ENCODE measurements around the gene ID1. TPM values are rescaled to one million over a fixed set of nuclear protein-coding genes. Genes with fewer than 3 reads are reported as not detected.
"Not testable (repeated sequence)": the region's sequence is repeated elsewhere in the genome, so short reads cannot be mapped to it uniquely, and the experiment has no call there.

The ID1 gene
- polyA plus RNA-seq, 1 donor from 2014 or later, result 2.2 TPM

DNA sequence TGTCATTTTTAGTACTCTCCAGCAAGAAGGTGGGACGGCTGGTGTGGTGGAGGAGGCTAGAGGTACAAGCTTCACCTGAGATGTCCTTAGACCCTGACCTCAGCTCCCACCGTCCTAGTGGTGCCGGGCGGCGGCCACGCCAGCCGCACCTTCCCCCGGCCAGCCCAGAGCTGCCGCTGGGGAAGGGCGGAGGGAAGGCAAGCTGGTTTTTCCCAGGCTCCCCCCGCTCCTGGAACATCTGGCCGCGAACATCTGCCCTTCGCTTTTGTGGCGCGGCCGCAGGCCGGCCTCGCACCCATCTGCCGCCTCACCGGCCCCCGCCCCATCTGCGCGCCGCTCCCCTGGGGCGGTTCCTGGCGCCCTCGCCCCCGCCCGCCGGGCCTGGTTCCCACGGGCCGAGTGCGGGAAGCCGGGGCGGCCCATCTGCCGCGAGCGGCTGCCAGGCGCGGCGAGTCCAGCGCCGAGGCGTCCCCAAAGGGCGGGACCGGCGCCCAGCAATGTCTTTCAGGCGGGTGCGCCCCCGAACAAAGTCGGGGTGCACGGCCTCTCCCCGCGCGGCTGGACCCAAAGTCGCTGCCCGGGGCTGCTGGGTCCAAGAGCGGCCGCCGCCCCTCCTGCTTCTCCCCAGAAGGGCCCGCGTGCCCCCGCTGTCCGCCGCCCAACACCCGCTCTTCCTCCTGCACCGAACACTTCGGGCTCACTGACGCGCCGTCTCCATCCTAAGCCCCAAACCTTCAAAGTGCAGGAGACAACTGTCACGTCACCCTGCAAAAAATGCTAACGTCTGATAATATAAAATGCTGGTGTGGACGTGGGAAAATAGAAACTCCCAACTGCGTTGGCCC is 17.3 kb upstream of the ID1 start:
- H3K36me3 Mint-ChIP-seq, result no peaks in the 10 kb centered on the region
- H3K4me3 Mint-ChIP-seq, result peak overlapping the region; percentile 81 to 89 (median 82)
- peaks cover 0 to 2% (median 0%) of the 10 kb centered on the region in 3 donors for H3K9me3 Mint-ChIP-seq
- peaks cover 5 to 7% (median 5%) of the 10 kb centered on the region in 3 donors for H3K4me1 Mint-ChIP-seq
- H3K27ac Mint-ChIP-seq, result peak overlapping the region in 1 of 3 donors; percentile 29
- H3K27me3 Mint-ChIP-seq, result peaks cover 16% of the 10 kb centered on the region

GRCh38 chr20:31590717-31591225 is 14.3 kb upstream of the ID1 start:
- Mint-ChIP-seq H3K27me3 (peaks cover 17% of the 10 kb centered on the region), H3K4me3 (no peak overlapping the region), H3K27ac (no peak overlapping the region), H3K36me3 (no peaks in the 10 kb centered on the region), H3K9me3 (peaks cover 0 to 2% (median 0%) of the 10 kb centered on the region in 3 donors), H3K4me1 (peaks cover 5 to 7% (median 5%) of the 10 kb centered on the region in 3 donors)

- Mint-ChIP-seq H3K36me3 (no peaks in the 10 kb centered on the region), H3K27ac (no peak overlapping the region), H3K4me1 (peaks cover under 1 to 1% (median under 1%) of the 10 kb centered on the region in 3 donors), H3K4me3 (no peak overlapping the region), H3K27me3 (peaks cover 9% of the 10 kb centered on the region), H3K9me3 (no peaks in the 10 kb centered on the region)
Observed at GRCh38 chr20:31593221-31594001, 11.7 kb upstream of the ID1 start.

- Mint-ChIP-seq H3K36me3 (no peaks in the 10 kb centered on the region), H3K9me3 (no peaks in the 10 kb centered on the region), H3K4me3 (no peak overlapping the region), H3K27ac (no peak overlapping the region), H3K27me3 (peaks cover 3% of the 10 kb centered on the region), H3K4me1 (no peaks in the 10 kb centered on the region)
Observed at GRCh38 chr20:31594002-31594557, 11.0 kb upstream of the ID1 start.

GRCh38 chr20:31594558-31595379 is 10.3 kb upstream of the ID1 start:
- no peaks in the 10 kb centered on the region for H3K36me3 Mint-ChIP-seq
- no peak overlapping the region for H3K27ac Mint-ChIP-seq
- no peak overlapping the region for H3K4me3 Mint-ChIP-seq
- peaks cover 3% of the 10 kb centered on the region for H3K27me3 Mint-ChIP-seq
- no peaks in the 10 kb centered on the region for H3K9me3 Mint-ChIP-seq
- H3K4me1 Mint-ChIP-seq, result no peaks in the 10 kb centered on the region

DNA sequence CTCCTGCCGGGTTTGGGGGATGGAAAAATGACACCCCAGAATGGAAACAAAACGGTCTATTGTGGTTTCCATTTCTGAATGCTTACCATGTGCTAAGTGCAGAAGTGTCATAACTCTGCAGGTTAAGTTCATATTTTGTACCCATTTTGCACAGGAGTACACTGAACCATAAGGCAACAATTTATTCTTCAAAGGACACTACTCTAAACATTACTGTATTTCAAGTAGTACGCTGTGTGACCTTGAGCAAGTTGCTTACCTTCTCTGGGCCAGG is 9.8 kb upstream of the ID1 start:
- Mint-ChIP-seq H3K36me3 (no peaks in the 10 kb centered on the region), H3K4me1 (no peaks in the 10 kb centered on the region), H3K27me3 (peaks cover 3% of the 10 kb centered on the region), H3K9me3 (no peaks in the 10 kb centered on the region), H3K4me3 (no peak overlapping the region), H3K27ac (no peak overlapping the region)

GRCh38 chr20:31595654-31596411 is 9.3 kb upstream of the ID1 start:
- H3K27ac Mint-ChIP-seq, result no peak overlapping the region
- peaks cover 4% of the 10 kb centered on the region for H3K27me3 Mint-ChIP-seq
- no peak overlapping the region for H3K4me3 Mint-ChIP-seq
- H3K36me3 Mint-ChIP-seq, result no peaks in the 10 kb centered on the region
- H3K9me3 Mint-ChIP-seq, result no peaks in the 10 kb centered on the region
- H3K4me1 Mint-ChIP-seq, result no peaks in the 10 kb centered on the region

GRCh38 chr20:31596412-31596715 is 8.7 kb upstream of the ID1 start:
- H3K36me3 Mint-ChIP-seq, H3K4me3 Mint-ChIP-seq, H3K9me3 Mint-ChIP-seq, H3K27ac Mint-ChIP-seq, H3K27me3 Mint-ChIP-seq, H3K4me1 Mint-ChIP-seq: not testable (repeated sequence)

DNA sequence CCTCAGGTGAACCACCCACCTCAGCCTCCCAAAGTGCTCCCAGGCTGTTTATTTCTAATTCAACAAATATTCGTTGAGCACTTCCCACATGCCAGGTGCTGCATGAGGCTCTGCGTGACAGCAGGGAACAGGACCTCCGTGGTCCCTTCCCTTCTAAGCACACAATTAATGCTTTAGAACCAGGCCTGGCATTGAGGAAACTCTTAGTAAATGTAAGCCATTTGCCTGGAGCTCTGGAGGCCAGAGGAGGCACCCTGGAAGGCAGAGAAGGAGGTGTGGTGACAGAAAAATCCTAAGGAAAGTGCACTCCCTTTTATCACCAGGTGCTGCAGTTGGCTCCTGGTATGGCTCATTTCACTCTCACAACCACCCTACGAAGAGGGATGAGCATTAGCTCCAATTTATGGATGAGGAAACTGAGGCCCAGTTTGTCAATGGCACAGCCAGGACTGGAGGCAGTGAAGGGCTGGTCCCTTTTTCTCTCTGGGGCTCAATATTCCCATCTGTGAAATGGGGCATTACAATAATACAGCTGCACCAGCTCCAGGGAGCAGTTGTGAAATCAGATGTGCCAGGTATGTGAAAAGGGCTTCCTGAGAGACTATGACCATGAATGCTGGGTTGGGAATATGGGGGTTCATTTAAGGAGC is 8.1 kb upstream of the ID1 start:
- Mint-ChIP-seq H3K9me3 (no peaks in the 10 kb centered on the region), H3K4me1 (no peaks in the 10 kb centered on the region), H3K27me3 (peaks cover 7% of the 10 kb centered on the region), H3K27ac (no peak overlapping the region), H3K4me3 (no peak overlapping the region), H3K36me3 (no peaks in the 10 kb centered on the region)

DNA sequence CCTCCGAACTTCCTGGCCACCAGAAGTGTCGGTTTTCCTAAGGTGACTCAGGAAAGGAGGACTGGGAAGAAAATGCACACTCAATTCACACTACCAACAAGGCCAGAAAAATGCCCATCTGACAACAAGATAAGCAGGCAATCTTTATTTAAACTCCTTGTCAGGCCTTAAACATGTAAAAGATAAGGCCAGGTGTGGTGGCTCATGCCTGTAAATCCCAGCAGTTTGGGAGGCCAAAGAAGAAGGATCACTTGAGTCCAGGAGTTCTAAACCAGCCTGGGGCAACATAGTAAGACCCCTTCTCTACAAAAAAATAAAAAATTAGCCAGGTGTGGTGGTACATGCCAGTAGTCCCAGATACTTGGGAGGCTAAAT is 7.6 kb upstream of the ID1 start:
- H3K27ac Mint-ChIP-seq, result no peak overlapping the region
- peaks cover 0 to under 1% (median 0%) of the 10 kb centered on the region in 3 donors for H3K4me1 Mint-ChIP-seq
- H3K9me3 Mint-ChIP-seq, result no peaks in the 10 kb centered on the region
- H3K36me3 Mint-ChIP-seq, result no peaks in the 10 kb centered on the region
- no peak overlapping the region for H3K4me3 Mint-ChIP-seq
- H3K27me3 Mint-ChIP-seq, result peaks cover 11% of the 10 kb centered on the region

DNA sequence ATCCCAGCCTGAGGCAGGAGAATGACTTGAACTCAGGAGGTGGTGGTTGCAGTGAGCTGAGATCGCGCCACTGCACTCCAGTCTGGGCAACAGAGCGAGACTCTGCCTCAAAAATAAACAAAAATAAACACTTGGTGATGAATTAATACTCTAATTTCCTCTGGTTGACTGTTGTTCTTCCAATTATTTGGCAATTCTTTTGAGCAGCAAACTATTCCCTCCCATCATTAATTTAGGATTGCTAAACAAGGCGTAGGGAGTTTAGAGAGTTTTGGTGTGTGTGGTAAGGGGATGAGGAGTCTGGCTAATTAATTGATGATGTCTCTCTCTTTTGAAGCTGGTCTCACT is 2.7 kb upstream of the ID1 start:
- Mint-ChIP-seq H3K36me3 (no peaks in the 10 kb centered on the region), H3K27me3 (peaks cover 48% of the 10 kb centered on the region), H3K4me3 (peak overlapping the region in 1 of 4 donors; percentile 15), H3K4me1 (peaks cover 8 to 17% (median 14%) of the 10 kb centered on the region in 3 donors), H3K27ac (no peak overlapping the region), H3K9me3 (no peaks in the 10 kb centered on the region)

- Mint-ChIP-seq H3K36me3 (no peaks in the 10 kb centered on the region), H3K4me1 (peaks cover 8 to 17% (median 14%) of the 10 kb centered on the region in 3 donors), H3K4me3 (peak overlapping the region; percentile 15 to 83 (median 35)), H3K27me3 (peaks cover 51% of the 10 kb centered on the region), H3K27ac (peak overlapping the region in 2 of 3 donors; percentile 13 to 89), H3K9me3 (no peaks in the 10 kb centered on the region)
Observed at GRCh38 chr20:31602779-31603441, 2.2 kb upstream of the ID1 start.

GRCh38 chr20:31603822-31604566 is 1.1 kb upstream of the ID1 start:
- Mint-ChIP-seq H3K9me3 (no peaks in the 10 kb centered on the region), H3K27me3 (peaks cover 57% of the 10 kb centered on the region), H3K27ac (peak overlapping the region; percentile 72 to 87 (median 74)), H3K4me3 (peak overlapping the region; percentile 86 to 99 (median 92)), H3K36me3 (no peaks in the 10 kb centered on the region), H3K4me1 (peaks cover 8 to 17% (median 14%) of the 10 kb centered on the region in 3 donors)

Data from IgD-negative memory B cell (primary cell).